ENCODE data around the gene PGAM1.

PGAM1 gene

GRCh38 chr10:97427571-97428179 lies 1.7 kb downstream of the PGAM1 start:
- DNase-seq (ENCODE audit: low read depth): no peak
- H3K4me3 ChIP-seq (ENCODE audit: low read depth, low read length): peak overlapping the region; percentile 89
- no peak for TF ChIP-seq CTCF (conservative IDR thresholded peaks at IDR 0.05; ENCODE audit: low read depth, low read length)

DNA sequence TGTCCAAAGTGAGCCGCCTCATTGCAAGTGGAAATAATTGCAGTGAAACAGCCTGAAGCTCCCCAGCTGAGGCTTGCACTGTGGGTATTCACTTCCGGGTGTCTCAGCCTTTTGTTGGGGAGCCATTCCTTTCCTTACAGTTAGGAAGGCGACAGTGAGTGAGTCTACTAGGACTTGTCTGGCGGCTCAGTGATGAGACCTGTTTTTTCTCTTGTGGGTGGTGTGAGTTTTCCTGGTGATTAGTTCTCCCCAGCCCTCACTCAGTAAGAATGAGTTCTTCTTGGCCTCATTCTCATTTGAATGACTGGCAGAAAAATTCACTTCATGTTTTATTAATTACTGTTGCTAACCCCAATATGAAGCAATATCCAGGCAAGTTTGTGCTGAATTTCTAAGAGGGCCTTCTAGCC lies 2.6 kb downstream of the PGAM1 start:
- peak; percentile 36 for DNase-seq (ENCODE audit: low read depth)
- H3K4me3 ChIP-seq (ENCODE audit: low read depth, low read length): peak overlapping the region; percentile 5
- TF ChIP-seq CTCF (conservative IDR thresholded peaks at IDR 0.05; ENCODE audit: low read depth, low read length): no peak

- no peak overlapping the region for H3K4me3 ChIP-seq (ENCODE audit: low read depth, low read length)
- no peak for TF ChIP-seq CTCF (conservative IDR thresholded peaks at IDR 0.05; ENCODE audit: low read depth, low read length)
- no peak for DNase-seq (ENCODE audit: low read depth)
These were observed 8.1 kb downstream of the PGAM1 start for GRCh38 chr10:97434055-97434454.

- no peak for DNase-seq (ENCODE audit: low read depth)
- TF ChIP-seq CTCF (conservative IDR thresholded peaks at IDR 0.05; ENCODE audit: low read depth, low read length): no peak
- no peak overlapping the region for H3K4me3 ChIP-seq (ENCODE audit: low read depth, low read length)
These were observed 8.6 kb downstream of the PGAM1 start for GRCh38 chr10:97434557-97434956.

- H3K4me3 ChIP-seq (ENCODE audit: low read depth, low read length): no peak overlapping the region
- no peak for DNase-seq (ENCODE audit: low read depth)
- no peak for TF ChIP-seq CTCF (conservative IDR thresholded peaks at IDR 0.05; ENCODE audit: low read depth, low read length)
These were observed 9.2 kb downstream of the PGAM1 start for GRCh38 chr10:97435211-97435610.

- no peak overlapping the region for H3K4me3 ChIP-seq (ENCODE audit: low read depth, low read length)
- DNase-seq (ENCODE audit: low read depth): no peak
- no peak for TF ChIP-seq CTCF (conservative IDR thresholded peaks at IDR 0.05; ENCODE audit: low read depth, low read length)
These were observed 16.3 kb downstream of the PGAM1 start for GRCh38 chr10:97442277-97442676.

GRCh38 chr10:97444212-97444611 lies 18.2 kb downstream of the PGAM1 start:
- H3K4me3 ChIP-seq (ENCODE audit: low read depth, low read length): no peak overlapping the region
- no peak for TF ChIP-seq CTCF (conservative IDR thresholded peaks at IDR 0.05; ENCODE audit: low read depth, low read length)
- no peak for DNase-seq (ENCODE audit: low read depth)

Measured in choroid plexus epithelial cell (primary cell).